Mesenchymal stem cell (in vitro differentiated cells and primary cell): ENCODE data around the gene CAMSAP2.

ENCODE experiments used
- DNase-seq: peaks from one replicate; pipeline ENCODE4 v3.0.0-alpha.2; 2013
- H2AFZ ChIP-seq: one replicate; pipeline ENCODE4 v1.6.1; 2013; ENCODE audit warnings: low read depth, mild to moderate bottlenecking, control low read depth, inconsistent platforms, low read length, moderate library complexity
- H2AK5ac ChIP-seq: 2 replicates; pipeline ENCODE4 v1.6.1; 2013; ENCODE audit warnings: low read length, moderate library complexity, mild to moderate bottlenecking, inconsistent platforms; ENCODE audit not compliant: severe bottlenecking
- H2BK120ac ChIP-seq: one replicate; pipeline ENCODE4 v1.6.1; 2013; ENCODE audit warnings: low read depth, mild to moderate bottlenecking, inconsistent platforms, low read length, moderate library complexity
- H2BK12ac ChIP-seq, 2 experiments: one replicate each; pipeline ENCODE4 v1.6.1; 2013; ENCODE audit warnings: inconsistent platforms in 2 of 2, low read length in 2 of 2, mild to moderate bottlenecking in 2 of 2, moderate library complexity in 2 of 2, control low read depth in 1 of 2
- H2BK15ac ChIP-seq: one replicate; pipeline ENCODE4 v1.6.1; 2013; ENCODE audit warnings: mild to moderate bottlenecking, low read depth, inconsistent platforms; ENCODE audit not compliant: poor library complexity, severe bottlenecking
- H2BK5ac ChIP-seq: 2 replicates; pipeline ENCODE4 v1.6.1; 2013; ENCODE audit warnings: low read depth, mild to moderate bottlenecking, low read length, control low read depth, inconsistent platforms; ENCODE audit not compliant: poor library complexity, severe bottlenecking
- H3K14ac ChIP-seq, 2 experiments: one replicate each; pipeline ENCODE4 v1.6.1; 2013; ENCODE audit warnings: inconsistent platforms in 2 of 2, low read length in 2 of 2, control low read depth in 1 of 2, mild to moderate bottlenecking in 1 of 2, moderate library complexity in 1 of 2
- H3K18ac ChIP-seq, 2 experiments: one replicate each; pipeline ENCODE4 v1.6.1; 2013; ENCODE audit warnings: inconsistent platforms in 2 of 2, low read length in 2 of 2, control low read depth in 1 of 2, low read depth in 1 of 2, mild to moderate bottlenecking in 1 of 2
- H3K23ac ChIP-seq, 2 experiments: one replicate each; pipeline ENCODE4 v1.6.1; 2013; ENCODE audit warnings: inconsistent platforms in 2 of 2, low read length in 2 of 2, mild to moderate bottlenecking in 2 of 2, moderate library complexity in 2 of 2, control low read depth in 1 of 2
- H3K27ac ChIP-seq: 2 replicates; pipeline ENCODE4 v1.5.1; 2013; ENCODE audit warnings: mild to moderate bottlenecking, moderate library complexity, low read length, control low read depth, inconsistent platforms; ENCODE audit not compliant: poor library complexity, severe bottlenecking
- H3K27me3 ChIP-seq, 2 experiments: 2 replicates each; pipeline versions ENCODE4 v1.6.1 to v1.7.0; 2013; ENCODE audit warnings: low read length in 2 of 2, mild to moderate bottlenecking in 2 of 2, moderate library complexity in 2 of 2, control low read depth in 1 of 2, inconsistent platforms in 1 of 2; ENCODE audit not compliant: control insufficient read depth in 1 of 2, insufficient read depth in 1 of 2
- H3K36me3 ChIP-seq, 2 experiments: 2 replicates each; pipeline versions ENCODE4 v1.6.1 to v1.7.0; 2013; ENCODE audit warnings: low read length in 2 of 2, control low read depth in 1 of 2, inconsistent platforms in 1 of 2, low read depth in 1 of 2, mild to moderate bottlenecking in 1 of 2; ENCODE audit not compliant: insufficient read depth in 2 of 2, control insufficient read depth in 1 of 2
- H3K4ac ChIP-seq, 2 experiments: one replicate each; pipeline ENCODE4 v1.6.1; 2013; ENCODE audit warnings: inconsistent platforms in 2 of 2, low read length in 2 of 2, mild to moderate bottlenecking in 2 of 2, moderate library complexity in 2 of 2, control low read depth in 1 of 2, low read depth in 1 of 2
- H3K4me1 ChIP-seq: 2 replicates; pipeline ENCODE4 v1.6.1; 2013; ENCODE audit warnings: low read depth, low read length, control low read depth; ENCODE audit not compliant: control insufficient read depth, insufficient read depth
- H3K4me2 ChIP-seq: 2 replicates; pipeline ENCODE4 v1.6.1; 2013; ENCODE audit warnings: low read length, mild to moderate bottlenecking, inconsistent platforms; ENCODE audit not compliant: poor library complexity, severe bottlenecking
- H3K4me3 ChIP-seq, 2 experiments: 2 replicates each; pipeline versions ENCODE4 v1.5.1 to v1.7.0; 2013; ENCODE audit warnings: low read length in 2 of 2, mild to moderate bottlenecking in 2 of 2, control low read depth in 1 of 2, low read depth in 1 of 2; ENCODE audit not compliant: insufficient read depth in 1 of 2
- H3K79me1 ChIP-seq: replicated peaks from 2 replicates; pipeline ENCODE4 v1.6.1; 2013; ENCODE audit warnings: mild to moderate bottlenecking, control low read depth, low read length, inconsistent platforms; ENCODE audit not compliant: poor library complexity, severe bottlenecking
- H3K9ac ChIP-seq: 2 replicates; pipeline ENCODE4 v1.7.0; 2013; ENCODE audit warnings: mild to moderate bottlenecking, low read length, moderate library complexity
- H3K9me3 ChIP-seq: 2 replicates; pipeline ENCODE4 v1.7.0; 2013; ENCODE audit warnings: mild to moderate bottlenecking, low read length; ENCODE audit not compliant: control insufficient read depth
- H4K8ac ChIP-seq: one replicate; pipeline ENCODE4 v1.6.1; 2013; ENCODE audit warnings: inconsistent platforms, mild to moderate bottlenecking, low read length, moderate library complexity
- H4K91ac ChIP-seq: one replicate; pipeline ENCODE4 v1.6.1; 2013; ENCODE audit warnings: mild to moderate bottlenecking, low read length, inconsistent platforms
- WGBS: methylation state at CpG from one replicate; pipeline ENCODE4 v1.1.7; 2013; ENCODE audit warnings: mixed read lengths; 5-methylcytosine and 5-hydroxymethylcytosine counted together

CAMSAP2 gene

GRCh38 chr1:200779326-200779725 is 40.6 kb downstream of the CAMSAP2 start:
- no peak overlapping the region for H2AK5ac ChIP-seq
- 95% methylated on average over 2 of the region's 2 CpGs for WGBS

GRCh38 chr1:200780545-200781369 is 42.1 kb downstream of the CAMSAP2 start:
- Histone ChIP-seq H3K27ac (no peak overlapping the region), H3K18ac (no peak overlapping the region), H3K4me2 (no peak overlapping the region), H2BK5ac (no peak overlapping the region), H3K36me3 (peaks cover 7 to 21% of the 10 kb centered on the region in 2 experiments), H3K4me3 (peak overlapping the region in 1 of 2 experiments; percentile 73), H2BK15ac (no peak overlapping the region), H2AFZ (no peak overlapping the region), H3K79me1 (peaks cover 19% of the 10 kb centered on the region), H2AK5ac (no peak overlapping the region), H3K9ac (peak overlapping the region; percentile 82), H3K4me1 (no peaks in the 10 kb centered on the region), H2BK120ac (no peak overlapping the region), H4K8ac (no peak overlapping the region), H3K27me3 (no peaks in the 10 kb centered on the region), H3K9me3 (no peaks in the 10 kb centered on the region), H3K4ac (no peak overlapping the region), H3K14ac (no peak overlapping the region), H2BK12ac (no peak overlapping the region), H3K23ac (no peak overlapping the region), H4K91ac (no peak overlapping the region)
- WGBS, result 86% methylated on average over 5 of the region's 5 CpGs
- no peak for DNase-seq

More at GRCh38 chr1:200779326-200779725, 40.6 kb downstream of the CAMSAP2 start:
- Histone ChIP-seq H3K4me3 (no peak overlapping the region), H2BK120ac (no peak overlapping the region), H3K23ac (no peak overlapping the region), H3K18ac (no peak overlapping the region), H3K27ac (no peak overlapping the region), H3K9me3 (no peaks in the 10 kb centered on the region), H3K14ac (no peak overlapping the region), H3K4me2 (no peak overlapping the region), H3K27me3 (no peaks in the 10 kb centered on the region), H3K4me1 (peaks cover 1% of the 10 kb centered on the region), H3K36me3 (peaks cover 7 to 18% of the 10 kb centered on the region in 2 experiments), H2AFZ (no peak overlapping the region), H2BK12ac (no peak overlapping the region), H3K79me1 (peaks cover 19% of the 10 kb centered on the region), H4K8ac (no peak overlapping the region), H2BK5ac (no peak overlapping the region), H3K4ac (no peak overlapping the region), H4K91ac (no peak overlapping the region), H3K9ac (no peak overlapping the region), H2BK15ac (no peak overlapping the region)
- DNase-seq, result no peak

- Histone ChIP-seq H3K4me3 (no peak overlapping the region), H2AK5ac (no peak overlapping the region), H3K4me2 (no peak overlapping the region), H3K4me1 (no peaks in the 10 kb centered on the region), H3K9ac (no peak overlapping the region), H2BK15ac (no peak overlapping the region), H2BK120ac (no peak overlapping the region), H3K36me3 (peaks cover 7 to 39% of the 10 kb centered on the region in 2 experiments), H2BK5ac (no peak overlapping the region), H4K8ac (no peak overlapping the region), H3K9me3 (no peaks in the 10 kb centered on the region), H2AFZ (no peak overlapping the region), H3K27ac (no peak overlapping the region), H3K4ac (no peak overlapping the region), H3K18ac (peak overlapping the region in 1 of 2 experiments; percentile 24), H4K91ac (no peak overlapping the region), H3K14ac (no peak overlapping the region), H3K23ac (no peak overlapping the region), H3K79me1 (peaks cover 8% of the 10 kb centered on the region), H3K27me3 (no peaks in the 10 kb centered on the region), H2BK12ac (no peak overlapping the region)
- 96% methylated on average over 3 of the region's 6 CpGs for WGBS
- no peak for DNase-seq
Measured at GRCh38 chr1:200783926-200784325, 45.2 kb downstream of the CAMSAP2 start.

- Histone ChIP-seq H3K36me3 (peaks cover 7 to 42% of the 10 kb centered on the region in 2 experiments), H4K91ac (no peak overlapping the region), H4K8ac (no peak overlapping the region), H2AK5ac (no peak overlapping the region), H3K18ac (no peak overlapping the region), H3K4me1 (no peaks in the 10 kb centered on the region), H3K9me3 (no peaks in the 10 kb centered on the region), H2BK120ac (no peak overlapping the region), H3K9ac (no peak overlapping the region), H3K4me3 (no peak overlapping the region), H3K14ac (no peak overlapping the region), H2BK15ac (no peak overlapping the region), H3K27me3 (no peaks in the 10 kb centered on the region), H3K27ac (no peak overlapping the region), H2AFZ (no peak overlapping the region), H2BK5ac (no peak overlapping the region), H2BK12ac (no peak overlapping the region), H3K23ac (no peak overlapping the region), H3K4me2 (no peak overlapping the region), H3K79me1 (peaks cover 8% of the 10 kb centered on the region), H3K4ac (no peak overlapping the region)
- DNase-seq, result peak; percentile 71
- WGBS, result 20% methylated on average over 1 of the region's 4 CpGs
Measured at GRCh38 chr1:200784576-200784975, 45.9 kb downstream of the CAMSAP2 start.
